ENCODE data around the gene TNFRSF21. TPM values are rescaled to one million over a fixed set of nuclear protein-coding genes. Genes with fewer than 3 reads are reported as not detected.

The TNFRSF21 gene
- total RNA-seq, 1 experiment from 2014 or later = 19.3 TPM

- DNase-seq (ENCODE audit: unreplicated experiment) = no peak
- TF ChIP-seq CTCF (IDR thresholded peaks at IDR 0.05; ENCODE audit: unreplicated experiment) = no peak
- Mint-ChIP-seq H3K4me3 (ENCODE audit: unreplicated experiment) (peak overlapping the region; percentile 51), H3K4me1 (ENCODE audit: insufficient read depth, unreplicated experiment) (peaks cover 19% of the 10 kb centered on the region), H3K9me3 (ENCODE audit: unreplicated experiment) (peaks cover 7% of the 10 kb centered on the region), H3K27ac (ENCODE audit: low read depth, unreplicated experiment) (no peak overlapping the region), H3K36me3 (ENCODE audit: insufficient read depth, unreplicated experiment) (no peaks in the 10 kb centered on the region), H3K27me3 (ENCODE audit: insufficient read depth, unreplicated experiment) (no peaks in the 10 kb centered on the region)
- no TSS peak for BruUV-seq (replicated peaks)
- ChIA-PET POLR2A (interaction anchor here (0.5 to 1.2 kb wide), 3 partner anchors 9 to 28 kb away, joined by 3 to 8 read pairs (median 3); no protein-coding TSS in a partner anchor), CTCF (interaction anchor here (0.6 to 1.3 kb wide), 3 partner anchors 12 to 1691 kb away, joined by 3 to 6 read pairs (median 4); no protein-coding TSS in a partner anchor)
- intact Hi-C loops (cut with micrococcal nuclease) = no loop called here
Measured at GRCh38 chr6:47197682-47198640, 111.7 kb downstream of the TNFRSF21 start.

GRCh38 chr6:47196113-47196512 is 113.6 kb downstream of the TNFRSF21 start:
- CTCF ChIA-PET = interaction anchor here (1.8 kb wide), 1 partner anchor 98 kb away, joined by 5 read pairs; no protein-coding TSS in a partner anchor
- Mint-ChIP-seq H3K4me1 (ENCODE audit: insufficient read depth, unreplicated experiment) (peaks cover 14% of the 10 kb centered on the region), H3K27me3 (ENCODE audit: insufficient read depth, unreplicated experiment) (no peaks in the 10 kb centered on the region)

GRCh38 chr6:47195011-47195650 is 114.6 kb downstream of the TNFRSF21 start:
- H3K4me3 Mint-ChIP-seq (ENCODE audit: unreplicated experiment) = no peak overlapping the region
- H3K36me3 Mint-ChIP-seq (ENCODE audit: insufficient read depth, unreplicated experiment) = no peaks in the 10 kb centered on the region
- BruUV-seq (replicated peaks) = no TSS peak
- TF ChIP-seq CTCF (IDR thresholded peaks at IDR 0.05; ENCODE audit: unreplicated experiment) = no peak
- DNase-seq (ENCODE audit: unreplicated experiment) = no peak
- CTCF ChIA-PET = interaction anchor here (1.8 kb wide), 1 partner anchor 97 kb away, joined by 5 read pairs; no protein-coding TSS in a partner anchor
- intact Hi-C loops (cut with micrococcal nuclease) = no loop called here
- H3K27ac Mint-ChIP-seq (ENCODE audit: low read depth, unreplicated experiment) = no peak overlapping the region
- H3K27me3 Mint-ChIP-seq (ENCODE audit: insufficient read depth, unreplicated experiment) = no peaks in the 10 kb centered on the region
- H3K4me1 Mint-ChIP-seq (ENCODE audit: insufficient read depth, unreplicated experiment) = peaks cover 7% of the 10 kb centered on the region
- peaks cover 7% of the 10 kb centered on the region for H3K9me3 Mint-ChIP-seq (ENCODE audit: unreplicated experiment)
- POLR2A ChIA-PET = no interaction called here

More at GRCh38 chr6:47196113-47196512, 113.6 kb downstream of the TNFRSF21 start:
- Mint-ChIP-seq H3K9me3 (ENCODE audit: unreplicated experiment) (peaks cover 7% of the 10 kb centered on the region), H3K36me3 (ENCODE audit: insufficient read depth, unreplicated experiment) (no peaks in the 10 kb centered on the region), H3K4me3 (ENCODE audit: unreplicated experiment) (no peak overlapping the region), H3K27ac (ENCODE audit: low read depth, unreplicated experiment) (no peak overlapping the region)
- DNase-seq (ENCODE audit: unreplicated experiment) = no peak
- TF ChIP-seq CTCF (IDR thresholded peaks at IDR 0.05; ENCODE audit: unreplicated experiment) = no peak
- intact Hi-C loops (cut with micrococcal nuclease) = no loop called here
- POLR2A ChIA-PET = no interaction called here
- no TSS peak for BruUV-seq (replicated peaks)

GRCh38 chr6:47188588-47189021 is 121.1 kb downstream of the TNFRSF21 start:
- Mint-ChIP-seq H3K27me3 (ENCODE audit: insufficient read depth, unreplicated experiment) (no peaks in the 10 kb centered on the region), H3K36me3 (ENCODE audit: insufficient read depth, unreplicated experiment) (no peaks in the 10 kb centered on the region), H3K27ac (ENCODE audit: low read depth, unreplicated experiment) (peak overlapping the region; percentile 61), H3K4me3 (ENCODE audit: unreplicated experiment) (peak overlapping the region; percentile 26), H3K9me3 (ENCODE audit: unreplicated experiment) (no peaks in the 10 kb centered on the region), H3K4me1 (ENCODE audit: insufficient read depth, unreplicated experiment) (peaks cover 15% of the 10 kb centered on the region)
- POLR2A ChIA-PET = interaction anchor here (0.7 to 3.4 kb wide), 8 partner anchors 9 to 90 kb away, joined by 3 to 33 read pairs (median 4); no protein-coding TSS in a partner anchor
- intact Hi-C loops (cut with micrococcal nuclease) = loop anchor here (1.0 kb wide), 1 partner anchor 121 kb away; the partner anchor contains the start of gene TNFRSF21
- TF ChIP-seq CTCF (IDR thresholded peaks at IDR 0.05; ENCODE audit: unreplicated experiment) = no peak
- DNase-seq (ENCODE audit: unreplicated experiment) = peak; percentile 90
- CTCF ChIA-PET = interaction anchor here (0.6 to 1.4 kb wide), 3 partner anchors 18 to 205 kb away, joined by 3 to 6 read pairs (median 3); no protein-coding TSS in a partner anchor
- BruUV-seq (replicated peaks) = no TSS peak
